ENCODE data around the gene RBFOX2.
"Not testable (repeated sequence)": the region's sequence is repeated elsewhere in the genome, so short reads cannot be mapped to it uniquely, and the experiment has no call there.

DNA sequence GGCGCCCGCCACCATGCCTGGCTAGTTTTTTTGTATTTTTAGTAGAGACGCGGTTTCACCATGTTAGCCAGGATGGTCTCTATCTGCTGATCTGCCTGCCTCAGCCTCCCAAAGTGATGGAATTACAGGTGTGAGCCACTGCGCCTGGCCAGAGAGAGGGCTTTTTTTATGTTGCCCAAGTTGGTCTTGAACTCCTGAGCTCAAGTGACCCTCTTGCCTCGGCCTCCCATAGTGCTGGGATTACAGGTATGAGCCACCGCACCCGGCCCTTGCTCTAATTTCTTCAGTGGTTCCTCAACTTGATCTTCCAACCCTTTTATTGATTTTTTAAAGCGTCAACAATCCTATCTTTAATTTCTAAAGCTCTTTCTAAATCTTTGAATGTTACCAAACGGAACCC lies 25.8 kb upstream of the RBFOX2 start:
- TF ChIP-seq GATA3 (IDR thresholded peaks at IDR 0.05; ENCODE audit: borderline replicate concordance); NFE2L2 (conservative IDR thresholded peaks at IDR 0.05; ENCODE audit: low read length); MAFK (IDR thresholded peaks at IDR 0.05; ENCODE audit: partially characterized antibody): not testable (repeated sequence)
- TF ChIP-seq, protein P1, sequence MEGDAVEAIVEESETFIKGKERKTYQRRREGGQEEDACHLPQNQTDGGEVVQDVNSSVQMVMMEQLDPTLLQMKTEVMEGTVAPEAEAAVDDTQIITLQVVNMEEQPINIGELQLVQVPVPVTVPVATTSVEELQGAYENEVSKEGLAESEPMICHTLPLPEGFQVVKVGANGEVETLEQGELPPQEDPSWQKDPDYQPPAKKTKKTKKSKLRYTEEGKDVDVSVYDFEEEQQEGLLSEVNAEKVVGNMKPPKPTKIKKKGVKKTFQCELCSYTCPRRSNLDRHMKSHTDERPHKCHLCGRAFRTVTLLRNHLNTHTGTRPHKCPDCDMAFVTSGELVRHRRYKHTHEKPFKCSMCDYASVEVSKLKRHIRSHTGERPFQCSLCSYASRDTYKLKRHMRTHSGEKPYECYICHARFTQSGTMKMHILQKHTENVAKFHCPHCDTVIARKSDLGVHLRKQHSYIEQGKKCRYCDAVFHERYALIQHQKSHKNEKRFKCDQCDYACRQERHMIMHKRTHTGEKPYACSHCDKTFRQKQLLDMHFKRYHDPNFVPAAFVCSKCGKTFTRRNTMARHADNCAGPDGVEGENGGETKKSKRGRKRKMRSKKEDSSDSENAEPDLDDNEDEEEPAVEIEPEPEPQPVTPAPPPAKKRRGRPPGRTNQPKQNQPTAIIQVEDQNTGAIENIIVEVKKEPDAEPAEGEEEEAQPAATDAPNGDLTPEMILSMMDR (IDR thresholded peaks at IDR 0.05), result not testable (repeated sequence)
